Measurements from ENCODE around the gene SMTNL2. TPM values are rescaled to one million over a fixed set of nuclear protein-coding genes. Genes with fewer than 3 reads are reported as not detected.

The SMTNL2 gene
- total RNA-seq, 2 experiments from 2014 or later: not detected

- ChIA-PET CTCF (no interaction called here), POLR2A (no interaction called here)
- H3K9me3 Mint-ChIP-seq: no peaks in the 10 kb centered on the region
- ATAC-seq (ENCODE audit: poor library complexity): no peak
- Histone ChIP-seq H3K4me1 (ENCODE audit: insufficient read depth, low read length) (peaks cover 21% of the 10 kb centered on the region), H3K27me3 (ENCODE audit: control insufficient read depth in 1 of 2, insufficient read depth in 2 of 2, low read length in 2 of 2) (no peaks in the 10 kb centered on the region), H3K9me3 (ENCODE audit: control insufficient read depth in 1 of 2, insufficient read depth in 1 of 2, low read length in 2 of 2) (peaks cover 0 to 3% of the 10 kb centered on the region in 2 experiments), H3K27ac (ENCODE audit: low read depth in 1 of 2, low read length in 2 of 2) (no peak overlapping the region), H3K36me3 (ENCODE audit: insufficient read depth, low read length) (no peaks in the 10 kb centered on the region), H3K4me3 (ENCODE audit: low read length) (no peak overlapping the region)
- no peak overlapping the region for H3K27ac Mint-ChIP-seq
- intact Hi-C loops (cut with DNase I, micrococcal nuclease): loop anchor here in 1 of 2 experiments (5.0 kb wide), 1 partner anchor 298 kb away; the partner anchor contains the start of gene ANKFY1
- H3K36me3 Mint-ChIP-seq (ENCODE audit: low read depth): peaks cover 8% of the 10 kb centered on the region
- peaks cover 41% of the 10 kb centered on the region for H3K4me1 Mint-ChIP-seq (ENCODE audit: low read depth)
- TF ChIP-seq CTCF (IDR thresholded peaks at IDR 0.05): no peak
- DNase-seq: no peak
- no peaks in the 10 kb centered on the region for H3K27me3 Mint-ChIP-seq
- H3K4me3 Mint-ChIP-seq: no peak overlapping the region
These were observed 24.4 kb upstream of the SMTNL2 start for GRCh38 chr17:4559966-4560365.

GRCh38 chr17:4560421-4560820, 23.9 kb upstream of the SMTNL2 start, which contains the start of gene GGT6:
GGT6 (minus strand) TSS chr17:4560577; CDS start chr17:4560521, 56 bp downstream.
- Histone ChIP-seq H3K9me3 (ENCODE audit: control insufficient read depth in 1 of 2, insufficient read depth in 1 of 2, low read length in 2 of 2) (peaks cover 0 to 3% of the 10 kb centered on the region in 2 experiments), H3K4me3 (ENCODE audit: low read length) (no peak within 1 kb of the TSS), H3K27ac (ENCODE audit: low read depth in 1 of 2, low read length in 2 of 2) (no peak within 1 kb of the TSS), H3K27me3 (ENCODE audit: control insufficient read depth in 1 of 2, insufficient read depth in 2 of 2, low read length in 2 of 2) (no peaks in the 10 kb centered on the region), H3K4me1 (ENCODE audit: insufficient read depth, low read length) (peaks cover 23% of the 10 kb centered on the region), H3K36me3 (ENCODE audit: insufficient read depth, low read length) (no peaks in the 10 kb centered on the region)
- DNase-seq (no peak), ATAC-seq (ENCODE audit: poor library complexity) (no peak)
- peaks cover 39% of the 10 kb centered on the region for H3K4me1 Mint-ChIP-seq (ENCODE audit: low read depth)
- ChIA-PET CTCF (no interaction called here), POLR2A (no interaction called here)
- peaks cover 3% of the 10 kb centered on the region for H3K36me3 Mint-ChIP-seq (ENCODE audit: low read depth)
- intact Hi-C loops (cut with DNase I, micrococcal nuclease): no loop called here
- H3K27me3 Mint-ChIP-seq: no peaks in the 10 kb centered on the region
- no peak for TF ChIP-seq CTCF (IDR thresholded peaks at IDR 0.05)
- no peaks in the 10 kb centered on the region for H3K9me3 Mint-ChIP-seq
- H3K4me3 Mint-ChIP-seq: no peak within 1 kb of the TSS
- no peak within 1 kb of the TSS for H3K27ac Mint-ChIP-seq

GRCh38 chr17:4560837-4561256, 23.5 kb upstream of the SMTNL2 start:
- Mint-ChIP-seq H3K27ac (no peak overlapping the region), H3K27me3 (no peaks in the 10 kb centered on the region), H3K4me1 (ENCODE audit: low read depth) (peaks cover 39% of the 10 kb centered on the region), H3K9me3 (no peaks in the 10 kb centered on the region), H3K4me3 (no peak overlapping the region), H3K36me3 (ENCODE audit: low read depth) (no peaks in the 10 kb centered on the region)
- no peak for ATAC-seq (ENCODE audit: poor library complexity)
- no peaks in the 10 kb centered on the region for H3K36me3 ChIP-seq (ENCODE audit: insufficient read depth, low read length)
- no peak overlapping the region for H3K4me3 ChIP-seq (ENCODE audit: low read length)
- intact Hi-C loops (cut with DNase I, micrococcal nuclease): no loop called here
- CTCF ChIA-PET: no interaction called here
- no peak overlapping the region for H3K27ac ChIP-seq (ENCODE audit: low read depth in 1 of 2, low read length in 2 of 2)
- TF ChIP-seq CTCF (IDR thresholded peaks at IDR 0.05): no peak
- no peak for DNase-seq
- H3K27me3 ChIP-seq (ENCODE audit: control insufficient read depth in 1 of 2, insufficient read depth in 2 of 2, low read length in 2 of 2): no peaks in the 10 kb centered on the region
- peaks cover 23% of the 10 kb centered on the region for H3K4me1 ChIP-seq (ENCODE audit: insufficient read depth, low read length)
- peaks cover 0 to 3% of the 10 kb centered on the region in 2 experiments for H3K9me3 ChIP-seq (ENCODE audit: control insufficient read depth in 1 of 2, insufficient read depth in 1 of 2, low read length in 2 of 2)
- POLR2A ChIA-PET: no interaction called here
